Measurements from ENCODE around the gene RBM3.

RBM3 gene

DNA sequence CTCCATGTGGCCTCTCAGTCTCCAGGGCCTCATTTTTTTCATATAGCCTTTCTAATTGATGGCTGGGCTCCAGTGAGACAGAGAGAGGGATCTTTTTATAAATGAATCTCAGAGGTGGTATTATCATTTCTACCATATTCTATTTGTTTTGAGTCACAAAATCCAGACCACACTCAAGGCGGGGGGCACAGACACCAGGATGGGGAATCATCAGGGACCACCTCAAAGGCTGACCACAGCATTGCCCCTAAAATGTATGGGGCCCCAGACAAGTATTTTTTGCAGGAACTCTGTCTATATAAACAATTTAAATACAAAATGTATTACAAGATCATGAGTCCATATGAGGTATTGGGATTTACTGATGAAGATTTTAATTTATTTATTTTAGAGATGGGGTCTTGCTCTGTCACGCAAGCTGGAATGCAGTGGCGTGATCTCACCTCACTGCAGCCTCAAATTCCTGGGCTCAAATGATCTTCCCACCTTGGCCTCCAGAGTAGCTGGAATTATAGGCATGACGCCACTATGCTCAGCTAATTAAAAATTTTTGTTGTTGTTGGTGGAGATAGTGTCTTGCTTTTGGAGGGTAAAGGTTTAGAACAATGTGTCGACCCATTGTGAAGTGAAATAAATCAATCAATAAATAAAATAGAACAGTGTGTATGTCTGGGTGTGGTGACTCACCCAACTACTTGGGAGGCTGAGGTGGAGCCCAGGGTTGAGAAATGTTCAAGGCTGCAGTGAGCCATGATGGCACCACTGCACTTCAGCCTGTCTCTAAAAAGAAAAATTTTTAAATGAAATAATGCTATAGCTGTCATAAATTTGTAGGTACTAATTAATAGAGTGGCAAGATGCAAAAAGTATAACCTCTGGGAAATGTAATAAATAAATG is 52.4 kb downstream of the RBM3 start:
- DNase-seq, result no peak
- ATAC-seq, result no peak

All from stimulated activated naive CD8-positive, alpha-beta T cell treated with anti-CD3 and anti-CD28 coated beads, Interleukin-15, Interleukin-2, amounts not matched to agents 100 U/mL and 50 U/mL, for 24 hours (primary cell).